ENCODE measurements around the gene SLC35B2.
A peak's percentile ranks its signal among the peaks of the same experiment; 100 is the strongest.

The SLC35B2 gene

GRCh38 chr6:44298864-44299263 lies 41.5 kb upstream of the SLC35B2 start:
- no peak overlapping the region for H3K9ac ChIP-seq (ENCODE audit: low read length)
- H3K79me2 ChIP-seq (ENCODE audit: low read length), result no peaks in the 10 kb centered on the region
- H3K27ac ChIP-seq (ENCODE audit: low read length), result no peak overlapping the region
- no peaks in the 10 kb centered on the region for H3K4me1 ChIP-seq (ENCODE audit: low read length)
- H4K20me1 ChIP-seq (ENCODE audit: insufficient read depth, low read length), result no peaks in the 10 kb centered on the region
- peaks cover 22% of the 10 kb centered on the region for H3K27me3 ChIP-seq (replicated peaks; ENCODE audit: insufficient read depth, low read length)
- no peaks in the 10 kb centered on the region for H3K36me3 ChIP-seq (replicated peaks; ENCODE audit: insufficient read depth, low read length)
- H2AFZ ChIP-seq (ENCODE audit: low read length), result no peak overlapping the region
- no peak overlapping the region for H3K4me3 ChIP-seq (ENCODE audit: low read length)
- H3K9me2 ChIP-seq (replicated peaks; ENCODE audit: insufficient read depth, low read length), result no peaks in the 10 kb centered on the region
- no peaks in the 10 kb centered on the region for H3F3A ChIP-seq (ENCODE audit: insufficient read depth, low read length)
- H3K4me2 ChIP-seq (ENCODE audit: low read depth, low read length), result no peak overlapping the region
- TF ChIP-seq EZH2 (optimal IDR thresholded peaks at IDR 0.05; ENCODE audit: low read depth, low read length) (no peak), EZH2phosphoT487 (IDR thresholded peaks at IDR 0.05; ENCODE audit: low read length) (no peak)
- TF ChIP-seq, protein P1, sequence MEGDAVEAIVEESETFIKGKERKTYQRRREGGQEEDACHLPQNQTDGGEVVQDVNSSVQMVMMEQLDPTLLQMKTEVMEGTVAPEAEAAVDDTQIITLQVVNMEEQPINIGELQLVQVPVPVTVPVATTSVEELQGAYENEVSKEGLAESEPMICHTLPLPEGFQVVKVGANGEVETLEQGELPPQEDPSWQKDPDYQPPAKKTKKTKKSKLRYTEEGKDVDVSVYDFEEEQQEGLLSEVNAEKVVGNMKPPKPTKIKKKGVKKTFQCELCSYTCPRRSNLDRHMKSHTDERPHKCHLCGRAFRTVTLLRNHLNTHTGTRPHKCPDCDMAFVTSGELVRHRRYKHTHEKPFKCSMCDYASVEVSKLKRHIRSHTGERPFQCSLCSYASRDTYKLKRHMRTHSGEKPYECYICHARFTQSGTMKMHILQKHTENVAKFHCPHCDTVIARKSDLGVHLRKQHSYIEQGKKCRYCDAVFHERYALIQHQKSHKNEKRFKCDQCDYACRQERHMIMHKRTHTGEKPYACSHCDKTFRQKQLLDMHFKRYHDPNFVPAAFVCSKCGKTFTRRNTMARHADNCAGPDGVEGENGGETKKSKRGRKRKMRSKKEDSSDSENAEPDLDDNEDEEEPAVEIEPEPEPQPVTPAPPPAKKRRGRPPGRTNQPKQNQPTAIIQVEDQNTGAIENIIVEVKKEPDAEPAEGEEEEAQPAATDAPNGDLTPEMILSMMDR (IDR thresholded peaks at IDR 0.05; ENCODE audit: low read length), result no peak
- no peak for DNase-seq
- H3K9me3 ChIP-seq (replicated peaks; ENCODE audit: insufficient read depth, low read length), result no peaks in the 10 kb centered on the region

DNA sequence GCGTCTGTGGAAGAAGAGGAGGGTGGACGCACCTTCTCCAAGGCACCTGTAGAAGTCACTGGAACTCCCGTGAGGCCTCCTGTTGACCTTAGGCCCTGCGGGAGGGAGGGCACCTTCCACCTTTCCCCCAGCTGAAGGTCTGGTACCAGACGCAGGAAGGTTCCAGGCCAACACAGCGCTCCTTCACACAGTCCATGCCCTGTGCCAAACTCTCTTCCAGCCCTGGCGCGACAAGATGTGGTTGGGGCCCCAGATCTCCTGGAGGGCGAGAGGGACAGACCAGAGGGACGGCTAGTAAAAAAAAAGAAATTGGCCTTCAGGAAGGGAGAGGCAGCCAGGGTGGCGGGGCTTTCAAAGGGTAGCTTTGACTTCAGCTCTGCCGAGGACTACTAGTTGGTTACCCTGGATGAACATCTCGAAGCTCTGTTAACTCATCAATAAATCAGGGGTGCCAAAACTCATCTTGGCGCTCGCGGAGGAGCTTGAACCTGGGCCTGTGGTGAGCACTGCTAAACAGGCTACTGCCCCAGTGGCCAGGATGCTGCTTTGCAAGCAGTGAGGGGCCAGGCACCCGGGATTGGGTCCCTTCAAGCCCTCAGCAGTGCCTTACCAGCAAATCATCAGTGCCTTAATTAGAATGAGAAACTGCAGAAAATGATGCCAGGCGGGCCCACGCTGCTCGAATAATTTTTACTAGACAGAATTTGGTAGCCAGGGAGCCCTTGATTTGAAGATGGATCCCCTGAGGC lies 40.9 kb upstream of the SLC35B2 start:
- peaks cover 27% of the 10 kb centered on the region for H3K27me3 ChIP-seq (replicated peaks; ENCODE audit: insufficient read depth, low read length)
- no peaks in the 10 kb centered on the region for H3K36me3 ChIP-seq (replicated peaks; ENCODE audit: insufficient read depth, low read length)
- no peaks in the 10 kb centered on the region for H3F3A ChIP-seq (ENCODE audit: insufficient read depth, low read length)
- no peaks in the 10 kb centered on the region for H4K20me1 ChIP-seq (ENCODE audit: insufficient read depth, low read length)
- no peaks in the 10 kb centered on the region for H3K4me1 ChIP-seq (ENCODE audit: low read length)
- no peak overlapping the region for H2AFZ ChIP-seq (ENCODE audit: low read length)
- no peak overlapping the region for H3K9ac ChIP-seq (ENCODE audit: low read length)
- H3K4me2 ChIP-seq (ENCODE audit: low read depth, low read length), result peak overlapping the region; percentile 21; the same call in 1 of the 2 replicates
- no peaks in the 10 kb centered on the region for H3K9me3 ChIP-seq (replicated peaks; ENCODE audit: insufficient read depth, low read length)
- TF ChIP-seq EZH2 (optimal IDR thresholded peaks at IDR 0.05; ENCODE audit: low read depth, low read length), result no peak
- no peak for TF ChIP-seq EZH2phosphoT487 (IDR thresholded peaks at IDR 0.05; ENCODE audit: low read length)
- TF ChIP-seq, protein P1 (IDR thresholded peaks at IDR 0.05; ENCODE audit: low read length), result no peak
- no peak for DNase-seq
- no peaks in the 10 kb centered on the region for H3K79me2 ChIP-seq (ENCODE audit: low read length)
- H3K9me2 ChIP-seq (replicated peaks; ENCODE audit: insufficient read depth, low read length), result no peaks in the 10 kb centered on the region
- H3K27ac ChIP-seq (ENCODE audit: low read length), result no peak overlapping the region
- no peak overlapping the region for H3K4me3 ChIP-seq (ENCODE audit: low read length)

DNA sequence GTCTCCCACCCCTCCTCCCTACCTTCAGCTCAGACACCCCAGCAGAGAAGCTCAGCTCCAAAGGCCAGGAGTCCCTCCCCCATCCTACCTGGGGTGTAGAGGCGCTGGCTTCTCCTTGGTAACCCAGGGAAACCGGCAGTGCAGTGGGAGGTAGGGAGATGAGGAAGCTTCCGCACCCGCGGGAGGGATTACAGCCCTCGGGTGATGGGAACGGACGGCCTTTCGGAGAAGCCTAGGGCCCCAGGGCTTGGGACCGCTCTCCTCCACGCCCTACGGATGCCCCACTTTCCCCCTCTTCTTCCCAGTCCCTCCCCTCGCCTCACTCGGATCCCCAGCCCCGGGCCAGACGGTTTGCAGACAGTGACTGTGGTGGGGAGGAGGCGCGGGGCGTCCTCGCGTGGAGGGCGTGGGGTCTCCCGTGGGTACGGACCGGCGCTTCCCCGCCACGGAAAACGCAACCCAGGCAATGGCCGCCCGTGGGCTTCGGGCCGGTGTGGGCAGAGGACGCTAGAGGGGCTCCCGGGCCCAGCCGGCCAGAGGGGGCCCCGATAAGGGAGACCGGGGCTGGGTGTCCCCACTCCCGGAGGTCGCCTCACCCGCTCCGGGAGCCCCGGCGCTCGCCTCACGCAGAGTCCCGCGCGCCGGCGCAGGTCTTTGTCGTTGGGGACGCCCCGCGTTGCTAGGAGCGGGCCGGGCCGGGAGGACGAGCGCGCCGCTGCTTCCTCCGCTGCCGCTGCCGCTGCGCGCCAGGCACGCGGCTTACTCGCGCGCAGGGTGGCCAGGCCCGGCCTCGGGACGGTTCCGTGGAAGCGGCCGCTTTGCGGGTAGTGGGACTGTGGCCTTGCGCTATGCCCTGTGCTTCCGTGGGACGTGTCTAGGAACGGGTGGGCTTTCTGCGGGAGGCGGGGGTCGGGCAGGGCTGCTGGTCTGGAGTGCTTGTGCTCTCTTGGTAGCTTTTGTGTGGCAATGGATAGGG lies 40.0 kb upstream of the SLC35B2 start:
- H3K79me2 ChIP-seq (ENCODE audit: low read length), result no peaks in the 10 kb centered on the region
- no peak for DNase-seq
- H3K9ac ChIP-seq (ENCODE audit: low read length), result no peak overlapping the region
- H3K9me3 ChIP-seq (replicated peaks; ENCODE audit: insufficient read depth, low read length), result no peaks in the 10 kb centered on the region
- H3K9me2 ChIP-seq (replicated peaks; ENCODE audit: insufficient read depth, low read length), result no peaks in the 10 kb centered on the region
- H3K36me3 ChIP-seq (replicated peaks; ENCODE audit: insufficient read depth, low read length), result no peaks in the 10 kb centered on the region
- H3K4me1 ChIP-seq (ENCODE audit: low read length), result no peaks in the 10 kb centered on the region
- TF ChIP-seq EZH2phosphoT487 (IDR thresholded peaks at IDR 0.05; ENCODE audit: low read length) (no peak), EZH2 (optimal IDR thresholded peaks at IDR 0.05; ENCODE audit: low read depth, low read length) (no peak)
- TF ChIP-seq, protein P1 (IDR thresholded peaks at IDR 0.05; ENCODE audit: low read length), result no peak
- H3F3A ChIP-seq (ENCODE audit: insufficient read depth, low read length), result no peaks in the 10 kb centered on the region
- no peak overlapping the region for H3K27ac ChIP-seq (ENCODE audit: low read length)
- no peak overlapping the region for H3K4me3 ChIP-seq (ENCODE audit: low read length)
- H4K20me1 ChIP-seq (ENCODE audit: insufficient read depth, low read length), result no peaks in the 10 kb centered on the region
- peak overlapping the region; percentile 21; the same call in 1 of the 2 replicates for H3K4me2 ChIP-seq (ENCODE audit: low read depth, low read length)
- H3K27me3 ChIP-seq (replicated peaks; ENCODE audit: insufficient read depth, low read length), result peaks cover 34% of the 10 kb centered on the region
- no peak overlapping the region for H2AFZ ChIP-seq (ENCODE audit: low read length)
